HG03280 (cell line): Measurements from ENCODE around the gene LSS.

Experiments used
- ATAC-seq: cut with Tn5 transposase; IDR thresholded peaks from one replicate; pipeline ENCODE4 v1.9.1; 2021; ENCODE audit warnings: mild to moderate bottlenecking, moderate library complexity; ENCODE audit not compliant: unreplicated experiment

The LSS gene

GRCh38 chr21:46219591-46220239 lies 8.9 kb downstream of the LSS start:
- ATAC-seq: no peak

- no peak for ATAC-seq
Measured at GRCh38 chr21:46218906-46219590, 9.5 kb downstream of the LSS start.

GRCh38 chr21:46217511-46218196 lies 10.9 kb downstream of the LSS start:
- ATAC-seq: no peak

DNA sequence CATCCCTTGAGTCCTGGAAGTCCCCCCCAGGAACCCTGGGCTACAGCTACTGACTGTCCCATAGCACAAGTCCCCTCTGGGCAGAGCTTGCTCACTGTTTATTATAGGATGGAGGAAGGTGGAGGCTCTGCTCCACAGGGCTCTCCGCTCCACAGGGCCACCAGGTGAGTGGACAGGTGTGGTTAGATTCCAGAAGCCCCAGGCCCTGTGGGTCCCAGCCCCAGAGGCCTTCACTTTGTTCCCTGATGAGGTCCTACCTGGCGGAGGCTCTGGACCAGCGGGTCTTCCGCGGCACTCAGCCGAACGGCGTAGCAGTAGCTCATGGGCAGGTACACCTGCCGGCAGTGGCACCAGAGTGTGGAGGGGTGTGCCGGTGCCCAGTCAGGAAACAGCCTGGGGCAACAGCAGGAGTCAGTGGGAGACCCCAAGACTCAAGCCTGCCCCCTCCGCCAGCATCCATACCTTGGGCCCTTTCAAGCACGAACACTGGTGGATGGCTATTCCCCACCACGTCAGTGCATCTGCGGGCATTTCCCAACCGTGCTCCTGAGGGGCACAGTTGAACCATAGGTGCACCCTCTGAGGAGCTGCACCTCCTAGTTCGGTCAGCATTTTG lies 12.3 kb downstream of the LSS start:
- no peak for ATAC-seq

DNA sequence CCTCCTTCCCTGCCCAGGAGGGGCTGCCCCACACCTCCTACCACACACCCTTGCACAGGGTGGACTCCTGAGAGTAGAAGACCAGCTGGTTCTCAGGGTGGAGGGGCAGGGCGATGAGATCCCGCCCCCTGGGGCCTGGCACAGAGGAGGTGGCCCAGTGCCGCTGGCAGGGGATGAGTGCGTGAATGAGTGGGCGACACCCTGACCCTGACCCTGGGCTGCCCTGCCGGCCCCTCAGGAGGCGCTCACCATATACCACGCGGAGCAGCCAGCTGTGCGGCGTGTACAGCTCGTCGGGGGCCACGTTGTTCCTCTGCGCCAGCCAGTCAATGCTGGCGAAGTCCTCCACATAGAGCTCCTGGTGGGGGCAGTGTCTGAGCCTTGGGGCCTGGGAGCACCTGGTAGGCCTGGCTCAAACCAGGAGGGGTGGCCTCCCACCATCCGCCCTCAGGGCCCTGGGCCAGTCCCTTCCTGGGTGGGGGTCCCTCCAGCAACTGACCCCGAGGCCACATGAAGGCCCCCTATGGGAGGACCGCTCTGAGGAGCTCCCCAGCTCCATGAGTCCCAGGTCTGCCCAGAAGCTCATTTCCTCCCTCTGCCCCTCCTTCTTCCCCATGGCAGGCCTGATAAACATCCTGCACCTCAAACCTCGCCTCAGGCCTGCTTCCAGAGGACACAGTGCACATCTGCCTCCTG lies 13.0 kb downstream of the LSS start:
- no peak for ATAC-seq

GRCh38 chr21:46214478-46215340 lies 13.9 kb downstream of the LSS start:
- no peak for ATAC-seq

- ATAC-seq: no peak
Measured at GRCh38 chr21:46213620-46214286, 14.8 kb downstream of the LSS start.

GRCh38 chr21:46212721-46213484 lies 15.7 kb downstream of the LSS start:
- ATAC-seq: no peak

GRCh38 chr21:46211786-46212720 lies 16.5 kb downstream of the LSS start:
- no peak for ATAC-seq

GRCh38 chr21:46211376-46211775 lies 17.2 kb downstream of the LSS start:
- ATAC-seq: no peak

- ATAC-seq: no peak
Measured at GRCh38 chr21:46210378-46211136, 18.0 kb downstream of the LSS start.

DNA sequence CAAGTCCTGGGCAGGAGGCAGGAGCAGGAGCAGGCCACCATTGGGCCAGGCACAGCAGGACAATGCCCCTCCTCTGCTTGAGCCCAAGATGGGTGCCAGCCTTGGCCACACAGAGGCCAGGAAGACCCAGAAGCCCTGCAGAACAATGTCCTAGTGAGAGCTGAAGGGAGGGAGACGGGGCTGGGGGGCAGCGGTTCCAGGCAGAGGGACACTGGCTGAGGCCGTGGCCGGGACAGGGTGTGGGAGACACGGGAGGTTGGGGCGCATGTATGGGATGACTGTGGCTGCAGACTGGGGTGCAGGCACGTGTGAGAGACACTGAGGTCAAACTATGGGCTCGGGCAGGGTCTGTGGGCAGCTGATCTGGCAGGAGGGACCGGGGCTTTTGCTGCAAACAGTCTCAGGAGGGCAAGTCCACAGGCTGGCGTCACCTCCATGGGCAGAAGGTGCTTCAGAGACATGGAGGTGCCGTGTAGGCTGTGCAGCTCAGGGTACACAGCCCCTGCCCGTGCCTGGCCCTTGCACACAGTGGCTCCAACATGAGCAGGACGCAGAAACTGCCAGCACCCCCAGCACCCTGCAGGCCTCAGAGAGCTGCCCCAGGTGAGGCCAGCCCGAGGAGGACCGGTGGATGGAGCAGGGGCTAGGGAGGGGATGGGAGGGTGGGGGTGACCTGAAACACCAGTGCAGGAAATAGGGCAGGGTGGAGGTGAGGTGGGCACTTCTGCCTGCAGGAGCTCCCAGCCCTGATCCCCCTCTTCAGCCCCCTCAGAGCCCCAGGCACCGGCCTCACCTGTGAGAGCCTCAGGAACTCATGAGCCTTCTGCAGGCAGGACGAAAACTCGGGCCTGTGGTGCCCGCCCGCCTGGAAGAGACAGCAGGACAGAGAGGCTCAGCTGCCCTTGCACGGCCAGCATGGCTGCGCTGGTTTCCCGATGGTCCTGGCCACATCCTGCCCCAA lies 19.5 kb downstream of the LSS start:
- ATAC-seq: no peak

DNA sequence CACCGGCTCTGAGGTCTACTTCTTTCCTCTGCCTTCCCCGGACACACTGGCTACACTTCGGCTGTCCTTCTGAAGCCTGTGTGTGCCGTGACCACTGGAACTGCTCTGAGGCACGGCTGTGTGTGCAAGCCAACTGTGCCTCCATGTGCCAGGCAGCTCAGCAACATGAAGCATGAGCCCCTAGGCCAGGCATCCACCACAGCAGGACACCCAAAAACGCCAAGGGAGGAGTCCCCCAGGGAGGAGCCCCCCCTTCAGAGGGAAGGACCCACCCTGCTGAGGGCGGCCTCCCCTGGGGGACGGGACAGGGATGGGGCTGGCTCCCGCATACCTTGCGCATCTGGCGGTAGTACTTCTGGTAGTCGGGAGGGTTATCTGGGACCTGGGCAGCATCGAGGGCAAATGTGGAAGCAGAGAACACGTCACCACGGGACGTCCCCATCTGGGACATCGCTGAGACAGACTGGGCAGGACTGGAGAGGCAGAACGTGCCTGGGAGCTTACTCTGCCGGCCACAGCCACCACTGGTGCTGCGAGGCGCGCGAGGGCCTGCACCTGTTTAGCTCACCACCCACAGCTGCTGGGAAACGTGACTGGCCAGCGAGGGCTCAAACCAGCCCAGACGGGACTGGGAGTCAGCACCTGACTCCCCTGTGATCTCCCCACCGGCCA lies 20.5 kb downstream of the LSS start:
- ATAC-seq: no peak

DNA sequence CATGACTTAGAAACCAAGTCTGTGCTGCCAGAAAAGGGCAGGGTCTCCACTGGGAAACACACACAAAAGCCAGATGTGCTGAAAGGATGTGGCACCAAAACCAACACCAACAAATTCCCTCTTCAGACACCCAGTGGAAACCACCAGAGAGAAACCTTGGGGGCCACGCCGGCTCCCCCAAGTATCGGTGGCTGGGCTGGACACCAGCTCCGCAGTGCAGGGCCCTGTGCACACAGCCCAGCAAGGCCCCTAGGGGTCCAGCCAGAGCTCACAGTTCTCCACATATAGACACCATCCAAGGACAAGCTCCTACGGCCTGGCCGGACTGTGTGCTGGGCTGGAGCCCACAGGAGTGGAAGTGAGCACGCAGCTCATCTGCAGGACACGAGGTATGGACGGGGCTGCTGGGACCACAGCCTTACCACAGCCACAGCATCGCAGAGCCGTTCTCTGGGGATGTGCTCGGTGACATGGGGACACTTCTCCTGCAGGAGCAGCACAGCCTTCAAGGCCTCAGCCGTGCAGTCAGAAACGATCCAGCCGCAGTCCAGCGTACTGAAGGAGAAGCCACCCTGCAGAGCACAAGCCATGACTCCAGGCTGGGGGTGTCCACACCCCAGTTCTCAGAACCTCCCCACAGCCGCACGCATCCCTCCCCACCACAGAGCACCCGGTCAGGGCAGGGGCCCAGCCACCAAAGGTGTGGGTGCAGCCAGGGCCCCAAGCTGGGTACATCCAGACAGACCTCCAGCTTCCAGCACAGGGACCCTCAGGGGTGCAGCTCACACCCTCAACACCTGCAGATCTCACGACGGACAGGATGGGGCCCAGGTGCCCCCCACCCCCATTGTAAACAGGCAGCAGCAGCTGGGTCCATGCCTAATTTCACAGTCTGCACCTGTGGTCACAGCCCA lies 21.3 kb downstream of the LSS start:
- ATAC-seq: no peak
